DMS 273 (cell line): ENCODE measurements around the gene STK10.

ENCODE experiments used
- DNase-seq: peaks from one replicate; lab custom pipeline; 2025; ENCODE audit not compliant: unreplicated experiment; lab: John Stamatoyannopoulos, UW

The STK10 gene

GRCh38 chr5:172144931-172145869 is 42.8 kb downstream of the STK10 start:
- no peak for DNase-seq

GRCh38 chr5:172144291-172144815 is 43.7 kb downstream of the STK10 start:
- peak; percentile 70 for DNase-seq

DNA sequence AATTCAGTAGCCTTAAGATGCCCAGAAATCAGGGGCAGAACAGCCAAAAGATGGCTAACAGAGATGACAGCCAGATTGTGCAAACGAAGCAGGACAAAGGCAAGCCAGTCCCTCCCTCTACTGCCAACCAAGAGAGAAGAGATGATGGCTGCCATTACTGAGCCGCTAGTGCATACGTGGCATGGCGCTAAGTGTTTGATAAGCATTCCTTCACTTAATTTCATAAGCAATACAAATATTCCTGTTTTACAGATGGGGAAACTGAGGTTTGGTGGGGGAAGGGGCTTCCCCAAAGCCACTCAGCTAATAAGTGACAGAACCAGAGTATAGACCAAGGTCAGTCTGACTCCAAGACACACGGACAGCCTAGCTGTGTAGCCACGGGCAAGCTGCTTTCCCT is 44.1 kb downstream of the STK10 start:
- no peak for DNase-seq

GRCh38 chr5:172142709-172143215 is 45.3 kb downstream of the STK10 start:
- no peak for DNase-seq

DNA sequence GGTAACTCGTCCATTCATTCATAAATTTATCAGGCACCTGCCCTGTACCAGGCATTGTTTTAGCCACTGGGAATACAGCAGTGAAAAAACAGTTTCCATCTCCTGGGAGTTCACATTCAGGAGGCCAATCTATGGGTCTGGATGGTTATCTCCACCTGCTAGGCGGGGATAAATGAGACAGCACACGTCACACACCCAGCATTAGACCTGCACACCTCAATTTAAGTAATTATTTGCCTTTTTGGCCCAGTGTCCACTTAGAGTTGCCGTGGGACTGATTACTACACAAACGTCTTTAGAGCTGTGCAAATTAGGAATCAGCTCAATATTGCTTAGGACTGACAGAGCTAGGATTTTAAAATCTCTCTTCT is 46.1 kb downstream of the STK10 start:
- no peak for DNase-seq

- DNase-seq: no peak
These were observed 47.2 kb downstream of the STK10 start for GRCh38 chr5:172140866-172141265.

GRCh38 chr5:172140120-172140519 is 47.9 kb downstream of the STK10 start:
- DNase-seq: no peak

DNA sequence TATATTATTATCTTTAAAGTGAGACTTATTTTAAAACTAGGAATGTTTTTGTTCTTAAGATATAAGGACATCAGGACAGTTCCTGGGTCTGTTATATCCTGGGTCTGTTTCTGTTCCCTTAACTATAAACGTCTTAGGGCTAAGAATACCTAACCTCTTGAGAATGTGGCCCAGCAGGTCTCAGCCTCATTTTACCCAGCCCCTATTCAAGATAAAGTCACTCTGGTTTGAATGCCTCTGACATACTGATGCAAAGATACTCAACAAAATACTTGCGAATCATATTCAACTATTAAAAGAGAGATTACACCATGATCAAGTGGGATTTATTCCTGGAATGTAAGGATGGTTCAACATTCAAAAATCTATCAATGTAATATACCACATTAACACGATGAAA is 51.0 kb downstream of the STK10 start:
- no peak for DNase-seq

DNA sequence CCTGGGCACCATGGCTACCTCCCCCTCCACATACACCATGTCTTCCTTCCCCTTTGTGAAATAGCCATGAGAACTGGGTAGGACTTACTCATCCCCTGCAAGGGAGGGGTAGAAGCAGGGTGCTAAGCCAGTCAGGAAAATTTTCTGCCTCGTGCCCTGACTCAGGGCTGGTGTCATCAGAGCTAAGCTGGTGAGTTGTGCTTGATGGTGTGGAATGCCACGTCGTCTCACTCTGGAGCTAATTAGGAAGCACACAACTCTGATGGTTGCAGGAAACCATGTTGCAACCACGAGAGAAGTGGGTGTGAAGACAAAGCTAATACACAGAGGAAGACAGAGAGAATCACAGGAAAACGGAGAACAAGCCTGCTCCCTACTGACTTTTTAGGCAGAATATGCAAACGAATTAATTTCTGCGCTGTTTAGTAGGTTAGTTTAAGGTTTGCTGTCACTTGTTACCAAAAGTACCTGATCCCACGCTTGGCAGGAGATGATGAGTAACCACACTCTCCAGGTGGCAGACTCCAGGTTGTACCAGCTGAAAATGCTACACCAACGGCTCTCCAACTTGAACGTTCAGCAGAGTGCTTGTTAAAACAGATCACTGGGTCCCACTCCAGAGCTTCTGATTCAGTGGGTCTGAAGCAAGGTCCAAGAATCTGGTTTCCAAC is 54.5 kb downstream of the STK10 start:
- DNase-seq: no peak

GRCh38 chr5:172131690-172132089 is 56.3 kb downstream of the STK10 start:
- no peak for DNase-seq

DNA sequence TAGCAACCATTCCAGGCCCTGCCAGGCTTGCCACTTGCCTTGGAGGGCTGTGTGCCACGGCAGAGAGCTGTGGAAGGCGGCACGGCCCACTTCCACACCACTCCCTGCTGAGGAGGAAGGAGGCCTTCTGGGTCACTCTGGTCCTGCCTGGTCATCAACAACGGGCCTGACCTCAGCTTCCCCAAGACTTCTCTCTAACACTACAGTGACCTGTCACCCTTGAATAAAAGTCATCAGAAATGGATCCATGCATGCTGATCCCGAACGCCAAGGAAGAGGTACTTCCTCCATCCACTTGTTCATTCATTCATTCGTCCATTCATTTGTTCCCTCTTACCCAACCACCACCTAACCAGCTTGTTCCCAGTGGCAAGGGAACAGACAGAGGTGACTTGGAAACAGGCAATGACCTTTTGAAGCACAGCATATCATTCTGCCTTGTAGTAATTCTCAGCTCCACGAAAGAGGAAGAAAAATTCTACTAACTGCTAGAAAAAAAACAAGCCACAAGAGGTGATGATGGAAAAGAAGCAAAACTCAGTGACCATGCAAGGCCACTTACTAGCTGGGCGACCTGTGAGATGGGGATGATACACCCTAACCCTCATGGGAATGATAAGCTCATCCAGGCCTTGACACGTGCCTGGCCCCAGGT is 58.6 kb downstream of the STK10 start:
- DNase-seq: no peak

DNA sequence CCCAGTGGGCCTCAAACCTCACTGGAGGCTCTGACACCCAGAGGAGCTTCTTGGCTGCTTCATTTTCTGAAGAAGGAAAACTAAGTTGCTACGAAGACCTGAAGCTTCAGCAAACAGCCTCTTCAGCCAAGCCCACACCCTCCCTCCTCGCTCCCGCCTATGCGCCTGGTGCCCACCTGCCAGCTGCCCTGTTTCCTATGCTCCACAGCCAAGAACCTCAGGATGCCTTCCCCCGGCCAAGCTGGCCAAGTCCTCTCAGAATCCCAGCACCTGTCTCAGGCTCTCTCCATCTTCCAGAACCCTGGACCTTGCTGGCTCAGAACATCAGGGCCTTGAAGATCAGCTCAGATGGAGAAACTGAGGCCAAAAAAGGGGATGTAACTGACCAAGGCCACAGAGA is 60.4 kb downstream of the STK10 start:
- no peak for DNase-seq

GRCh38 chr5:172123269-172123692 is 64.7 kb downstream of the STK10 start:
- peak; percentile 95 for DNase-seq

DNA sequence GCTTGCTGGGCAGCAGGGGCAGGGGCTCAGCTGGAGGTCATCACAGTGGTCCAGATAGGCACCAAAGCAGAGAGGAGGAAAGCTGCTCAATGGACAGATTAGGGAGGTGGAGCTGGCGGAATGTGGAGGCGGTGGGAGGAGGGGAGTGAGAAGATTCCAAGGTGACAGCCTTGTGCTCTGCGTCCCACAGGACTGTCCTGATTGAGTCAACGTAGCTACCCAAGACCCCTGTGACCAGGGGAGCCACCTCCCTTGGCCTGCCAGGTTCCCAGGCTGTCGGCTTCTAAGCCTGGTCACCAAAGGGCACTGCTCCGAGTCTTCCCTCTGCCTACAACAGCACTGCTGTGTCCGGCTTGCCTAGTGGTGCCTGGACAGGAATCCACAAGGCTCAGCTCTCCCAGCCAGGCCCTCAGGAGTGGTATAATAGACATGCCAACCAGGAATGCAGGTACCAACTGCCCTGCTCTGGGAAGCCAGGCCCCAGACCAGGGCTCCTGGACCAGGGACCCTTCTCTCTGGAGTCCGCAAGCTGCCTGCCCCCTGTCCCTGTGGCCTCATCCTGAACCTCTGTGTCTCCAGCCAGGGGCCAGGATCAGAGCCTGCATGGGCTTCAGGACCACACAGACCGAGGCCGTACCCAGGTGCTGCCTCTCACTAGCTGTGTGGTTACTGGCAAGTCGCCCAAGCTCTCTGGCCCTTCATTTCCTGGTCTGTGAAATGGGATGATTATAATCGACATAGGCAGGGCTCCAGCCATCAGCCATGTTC is 67.9 kb downstream of the STK10 start:
- DNase-seq: no peak

GRCh38 chr5:172118891-172119290 is 69.1 kb downstream of the STK10 start:
- no peak for DNase-seq

GRCh38 chr5:172117977-172118701 is 69.9 kb downstream of the STK10 start:
- no peak for DNase-seq

DNA sequence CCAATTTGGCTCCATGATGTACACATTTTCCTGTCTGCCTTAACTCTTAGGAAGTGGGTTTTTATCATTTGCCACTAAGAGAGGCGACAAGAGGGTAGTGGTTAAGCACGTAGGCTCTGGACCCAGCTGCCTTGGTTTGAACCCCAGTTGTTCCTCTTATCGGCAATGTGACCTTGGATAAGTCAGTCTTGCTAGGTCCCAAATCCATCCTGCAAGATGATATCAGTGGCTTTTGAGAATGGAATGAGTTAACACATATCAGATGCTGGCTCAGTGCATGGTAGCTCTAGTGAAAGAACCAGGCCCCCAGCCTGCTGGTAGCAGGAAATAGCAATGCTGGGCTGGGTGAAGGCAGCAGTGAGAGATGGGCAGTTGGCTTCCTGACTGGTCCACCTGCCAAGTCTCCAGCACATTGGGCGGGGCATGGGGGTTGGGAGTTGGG is 72.5 kb downstream of the STK10 start:
- DNase-seq: no peak

- no peak for DNase-seq
These were observed 73.1 kb downstream of the STK10 start for GRCh38 chr5:172114875-172115422.

GRCh38 chr5:172113036-172113435 is 75.0 kb downstream of the STK10 start:
- DNase-seq: no peak

GRCh38 chr5:172111852-172112225 is 76.2 kb downstream of the STK10 start:
- DNase-seq: peak; percentile 26
